ENCODE measurements around the gene MST1.

DNA sequence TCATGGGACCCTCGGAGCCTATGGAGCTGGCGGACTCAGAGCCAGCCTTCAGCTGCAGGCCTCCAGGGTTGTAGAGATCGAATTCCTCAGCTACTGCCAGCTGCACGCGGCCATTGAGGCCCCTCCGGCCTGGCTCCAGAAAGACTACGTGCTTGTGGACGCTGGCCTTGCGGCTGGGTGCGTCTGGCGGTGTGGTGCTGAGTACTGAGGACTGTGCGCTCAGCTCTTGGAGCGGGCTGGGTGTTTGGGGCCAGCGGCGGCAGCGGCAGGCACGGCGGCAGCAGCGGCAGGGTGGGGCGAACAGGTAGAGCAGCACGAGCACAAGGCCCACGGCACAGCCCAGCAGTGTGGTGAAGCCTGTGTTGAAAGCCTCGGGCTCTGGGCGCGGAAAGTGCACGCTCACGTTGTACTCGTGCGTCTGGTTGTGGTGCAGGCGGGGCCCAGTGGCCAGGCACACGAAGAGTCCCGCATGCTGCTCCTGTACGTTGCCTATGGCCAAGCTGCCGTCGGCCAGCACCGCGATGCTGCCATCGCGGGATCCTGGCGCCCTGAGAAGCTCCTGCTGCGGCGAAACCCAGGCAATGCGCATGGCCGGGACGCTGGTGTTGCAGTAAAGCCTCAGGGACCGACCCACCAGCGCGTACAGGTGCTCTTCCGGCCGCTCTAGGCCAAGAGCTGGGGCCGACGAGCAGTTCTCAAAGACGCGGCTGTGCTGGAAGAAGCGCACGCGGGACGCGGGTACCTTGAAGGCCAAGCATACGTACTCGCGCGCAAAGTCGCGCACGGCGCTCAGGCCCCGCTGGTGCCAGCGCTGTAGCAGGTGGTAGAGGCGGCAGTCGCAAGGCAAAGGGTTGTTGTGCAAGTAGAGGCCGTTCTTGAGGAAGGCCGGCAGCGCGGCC, 28.9 kb upstream of the MST1 start:
- TF ChIP-seq BHLHE40 (IDR thresholded peaks at IDR 0.05; ENCODE audit: low read length) = no peak
- TF ChIP-seq POLR2A (conservative IDR thresholded peaks at IDR 0.05) = no peak
- TF ChIP-seq MYC (IDR thresholded peaks at IDR 0.05; ENCODE audit: low read depth, low read length) = no peak
- TF ChIP-seq MYC (CRISPR knock-in tag; IDR thresholded peaks at IDR 0.05; ENCODE audit: borderline replicate concordance, low read depth) = no peak
- TF ChIP-seq, protein P1, sequence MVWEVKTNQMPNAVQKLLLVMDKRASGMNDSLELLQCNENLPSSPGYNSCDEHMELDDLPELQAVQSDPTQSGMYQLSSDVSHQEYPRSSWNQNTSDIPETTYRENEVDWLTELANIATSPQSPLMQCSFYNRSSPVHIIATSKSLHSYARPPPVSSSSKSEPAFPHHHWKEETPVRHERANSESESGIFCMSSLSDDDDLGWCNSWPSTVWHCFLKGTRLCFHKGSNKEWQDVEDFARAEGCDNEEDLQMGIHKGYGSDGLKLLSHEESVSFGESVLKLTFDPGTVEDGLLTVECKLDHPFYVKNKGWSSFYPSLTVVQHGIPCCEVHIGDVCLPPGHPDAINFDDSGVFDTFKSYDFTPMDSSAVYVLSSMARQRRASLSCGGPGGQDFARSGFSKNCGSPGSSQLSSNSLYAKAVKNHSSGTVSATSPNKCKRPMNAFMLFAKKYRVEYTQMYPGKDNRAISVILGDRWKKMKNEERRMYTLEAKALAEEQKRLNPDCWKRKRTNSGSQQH (CRISPR knock-in tag; IDR thresholded peaks at IDR 0.05) = no peak
- TF ChIP-seq, protein P2, sequence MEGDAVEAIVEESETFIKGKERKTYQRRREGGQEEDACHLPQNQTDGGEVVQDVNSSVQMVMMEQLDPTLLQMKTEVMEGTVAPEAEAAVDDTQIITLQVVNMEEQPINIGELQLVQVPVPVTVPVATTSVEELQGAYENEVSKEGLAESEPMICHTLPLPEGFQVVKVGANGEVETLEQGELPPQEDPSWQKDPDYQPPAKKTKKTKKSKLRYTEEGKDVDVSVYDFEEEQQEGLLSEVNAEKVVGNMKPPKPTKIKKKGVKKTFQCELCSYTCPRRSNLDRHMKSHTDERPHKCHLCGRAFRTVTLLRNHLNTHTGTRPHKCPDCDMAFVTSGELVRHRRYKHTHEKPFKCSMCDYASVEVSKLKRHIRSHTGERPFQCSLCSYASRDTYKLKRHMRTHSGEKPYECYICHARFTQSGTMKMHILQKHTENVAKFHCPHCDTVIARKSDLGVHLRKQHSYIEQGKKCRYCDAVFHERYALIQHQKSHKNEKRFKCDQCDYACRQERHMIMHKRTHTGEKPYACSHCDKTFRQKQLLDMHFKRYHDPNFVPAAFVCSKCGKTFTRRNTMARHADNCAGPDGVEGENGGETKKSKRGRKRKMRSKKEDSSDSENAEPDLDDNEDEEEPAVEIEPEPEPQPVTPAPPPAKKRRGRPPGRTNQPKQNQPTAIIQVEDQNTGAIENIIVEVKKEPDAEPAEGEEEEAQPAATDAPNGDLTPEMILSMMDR (IDR thresholded peaks at IDR 0.05 in 2 of 3, conservative IDR thresholded peaks at IDR 0.05 in 1 of 3; ENCODE audit: insufficient read depth in 2 of 3, low read depth in 1 of 3, low read length in 3 of 3) = no peak
- TF ChIP-seq PTRF (tag; IDR thresholded peaks at IDR 0.05) = no peak
- TF ChIP-seq SMC3 (conservative IDR thresholded peaks at IDR 0.05; ENCODE audit: insufficient read depth, low read depth, low read length) = no peak
- no peak for TF ChIP-seq ZNF124 (CRISPR knock-in tag; IDR thresholded peaks at IDR 0.05)
- TF ChIP-seq KAT7 (CRISPR knock-in tag; IDR thresholded peaks at IDR 0.05; ENCODE audit: borderline replicate concordance) = no peak
- no peak for TF ChIP-seq EP300 (IDR thresholded peaks at IDR 0.05; ENCODE audit: low read length)
- TF ChIP-seq RAD21 (CRISPR knock-in tag; conservative IDR thresholded peaks at IDR 0.05 in 1 of 2, IDR thresholded peaks at IDR 0.05 in 1 of 2) = no peak
